ENCODE data around the gene MRPL17.

The MRPL17 gene

DNA sequence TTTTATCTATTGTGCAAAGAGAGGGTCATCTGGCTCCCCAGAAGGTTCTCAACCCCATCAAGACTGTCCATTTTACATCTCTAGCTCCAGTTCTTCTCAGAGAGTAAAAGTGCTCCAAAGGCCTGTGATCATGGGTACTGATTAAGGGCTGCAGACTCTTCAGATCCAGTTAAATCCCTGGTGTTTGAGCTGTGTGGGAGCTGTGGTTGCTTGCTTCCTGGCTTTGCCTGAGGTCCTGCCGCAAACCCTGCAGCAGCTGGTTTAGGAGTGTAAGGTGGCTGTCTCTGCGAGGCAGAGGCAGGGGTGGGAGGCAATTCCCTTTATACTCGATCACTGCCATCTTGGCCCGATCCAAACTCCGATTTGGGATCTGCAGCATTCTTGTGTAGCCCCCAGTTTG is 1.2 kb downstream of the MRPL17 start:
- DNase-seq = no peak

DNA sequence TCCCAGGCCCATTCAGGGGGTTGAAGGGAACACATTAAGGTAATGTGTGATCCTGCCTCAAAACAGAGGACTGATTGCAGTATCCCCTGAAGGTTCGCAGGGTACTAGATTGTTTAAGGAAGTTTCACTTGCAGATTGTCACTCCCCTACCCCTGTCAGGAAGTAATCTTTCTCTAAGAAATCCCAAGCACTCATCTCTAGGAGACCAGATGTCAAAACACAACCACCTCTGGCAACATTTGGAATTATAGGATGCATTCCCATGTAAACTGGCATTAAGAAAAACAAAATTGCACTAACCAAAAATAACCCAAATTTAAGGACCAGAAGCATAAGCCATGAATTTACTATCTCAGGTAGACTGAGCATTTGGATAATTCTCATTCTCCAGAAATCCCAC is 1.6 kb downstream of the MRPL17 start:
- DNase-seq = no peak

DNA sequence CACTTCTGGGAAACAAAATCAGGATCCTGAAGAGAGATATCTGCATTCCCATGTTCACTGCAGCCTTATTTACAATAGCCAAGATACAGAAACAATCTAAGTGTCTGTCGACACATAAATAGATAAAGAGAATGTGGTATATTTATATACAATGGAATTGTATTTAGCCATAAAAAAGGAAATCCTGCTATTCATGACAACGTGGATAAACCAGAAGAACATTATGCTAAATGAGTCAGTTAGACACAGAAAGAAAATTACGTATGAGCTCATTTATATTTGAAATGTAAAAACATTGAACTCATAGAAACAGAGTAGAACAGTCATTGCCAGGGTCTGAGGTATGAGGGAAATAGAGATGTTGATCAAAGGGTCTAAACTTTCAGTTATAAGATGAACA is 6.1 kb downstream of the MRPL17 start:
- DNase-seq = no peak

DNA sequence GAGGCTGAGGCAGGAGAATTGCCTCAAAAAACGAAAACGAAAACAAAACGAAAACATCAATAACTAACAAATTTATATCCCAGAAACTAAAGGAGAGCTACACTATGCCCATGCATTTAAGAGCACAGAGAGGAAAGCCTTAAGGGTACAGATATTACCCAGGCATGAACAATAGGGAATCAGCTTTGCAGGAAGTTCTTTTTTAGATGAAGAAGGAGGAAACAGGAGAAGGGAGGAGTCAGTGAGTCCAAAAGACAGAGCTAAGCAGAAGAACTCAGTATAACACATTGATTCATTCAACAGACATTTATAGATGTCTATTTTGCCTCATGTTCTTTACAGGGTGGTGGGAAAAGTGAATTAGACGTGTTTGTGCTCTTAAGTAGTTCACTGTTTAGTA is 8.3 kb downstream of the MRPL17 start:
- DNase-seq = no peak

DNA sequence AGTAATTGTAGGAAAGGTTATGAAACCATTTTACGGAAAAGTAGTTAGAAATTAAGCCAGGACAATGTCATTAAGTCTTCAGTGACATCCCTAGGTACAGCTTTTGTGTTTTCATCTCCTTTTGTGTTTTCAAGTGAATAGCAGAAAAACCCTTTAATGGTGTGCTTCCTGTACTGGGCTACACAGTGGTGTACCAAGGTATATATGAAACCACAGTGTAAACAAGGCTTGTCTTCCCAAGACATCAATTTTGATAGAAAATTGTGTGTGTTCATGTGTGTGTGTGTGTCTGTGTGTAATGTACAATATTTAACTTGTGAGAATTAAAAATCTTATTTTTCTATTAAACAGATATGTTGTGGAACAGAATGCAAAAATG is 8.9 kb downstream of the MRPL17 start:
- DNase-seq = no peak

DNA sequence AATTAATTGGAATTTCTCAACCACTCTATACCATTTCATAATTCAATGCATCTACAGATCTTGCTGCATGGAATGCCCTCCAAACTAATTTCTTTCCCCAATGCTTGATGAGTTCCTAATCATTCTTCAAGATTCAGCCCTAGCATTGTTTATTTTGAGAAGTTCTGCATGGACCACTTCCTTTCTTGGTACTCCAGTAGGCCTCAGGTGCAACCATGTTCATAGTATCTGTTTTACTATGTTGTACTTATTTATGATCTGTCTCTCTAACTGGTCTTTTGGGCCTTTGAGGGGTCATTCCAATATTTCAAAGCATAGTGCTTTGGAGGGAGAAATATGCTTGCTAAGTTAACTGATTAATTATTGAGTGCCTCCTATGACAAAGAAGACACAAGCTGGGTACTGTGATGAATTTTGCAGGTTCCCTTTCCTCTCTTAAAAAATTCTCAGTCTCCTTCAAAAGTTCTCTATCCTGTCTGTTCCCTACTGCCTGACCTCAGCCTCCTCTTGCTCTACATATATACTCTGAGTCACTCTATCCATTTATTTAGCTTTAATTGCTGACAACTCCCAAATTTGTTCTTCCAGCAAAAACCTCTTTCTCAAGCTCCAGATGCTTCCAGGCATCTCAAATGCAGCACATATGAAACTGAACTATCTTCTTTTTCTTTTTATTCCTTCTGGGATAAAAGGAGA is 9.5 kb downstream of the MRPL17 start:
- no peak for DNase-seq

DNA sequence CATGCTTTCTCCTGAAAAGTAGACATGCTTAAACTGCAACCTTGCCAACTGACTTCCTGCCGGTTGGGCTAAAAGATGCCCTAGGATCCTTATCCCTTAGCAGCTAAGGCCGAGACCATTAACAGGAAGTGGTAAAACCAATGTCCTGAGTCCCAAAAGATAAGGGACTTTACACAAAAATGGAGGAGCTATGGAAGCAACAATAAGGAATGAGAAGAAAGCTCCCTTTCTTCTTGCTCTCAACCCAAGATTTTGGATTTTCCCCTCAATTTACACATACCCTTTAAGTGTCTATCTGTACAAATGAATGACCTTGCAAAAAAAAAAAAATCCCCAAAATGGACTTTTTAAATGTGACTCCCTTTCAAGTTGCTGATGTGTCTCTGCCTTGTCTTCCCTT is 11.1 kb downstream of the MRPL17 start:
- DNase-seq = no peak

DNA sequence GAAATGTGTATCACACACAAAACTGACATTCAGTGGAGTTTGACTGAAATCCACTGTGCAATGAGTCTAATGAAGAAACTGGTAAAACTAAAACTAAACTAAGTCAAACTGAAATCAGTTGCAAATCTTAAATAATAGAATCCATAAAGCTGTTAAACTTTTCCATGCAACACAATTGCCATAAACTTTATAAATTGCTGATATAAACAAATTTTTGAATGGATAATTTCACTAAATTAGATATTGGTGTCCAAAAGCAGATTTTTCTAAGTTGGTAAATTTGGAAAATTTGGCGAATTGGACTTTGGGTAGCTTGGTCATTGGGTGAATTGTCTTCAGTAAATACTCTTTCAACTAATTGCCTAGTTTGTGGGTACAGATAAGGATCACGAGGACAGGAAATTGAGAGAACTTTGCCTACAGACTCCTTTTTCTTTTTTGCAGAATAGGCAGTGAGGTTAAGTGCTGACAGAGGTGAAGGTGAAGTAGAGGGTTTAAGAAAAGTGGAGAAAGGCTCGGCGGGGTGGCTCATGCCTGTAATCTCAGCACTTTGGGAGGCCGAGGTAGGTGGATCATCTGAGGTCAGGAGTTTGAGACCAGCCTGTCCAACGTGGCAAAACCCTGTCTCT is 12.8 kb downstream of the MRPL17 start:
- no peak for DNase-seq

DNA sequence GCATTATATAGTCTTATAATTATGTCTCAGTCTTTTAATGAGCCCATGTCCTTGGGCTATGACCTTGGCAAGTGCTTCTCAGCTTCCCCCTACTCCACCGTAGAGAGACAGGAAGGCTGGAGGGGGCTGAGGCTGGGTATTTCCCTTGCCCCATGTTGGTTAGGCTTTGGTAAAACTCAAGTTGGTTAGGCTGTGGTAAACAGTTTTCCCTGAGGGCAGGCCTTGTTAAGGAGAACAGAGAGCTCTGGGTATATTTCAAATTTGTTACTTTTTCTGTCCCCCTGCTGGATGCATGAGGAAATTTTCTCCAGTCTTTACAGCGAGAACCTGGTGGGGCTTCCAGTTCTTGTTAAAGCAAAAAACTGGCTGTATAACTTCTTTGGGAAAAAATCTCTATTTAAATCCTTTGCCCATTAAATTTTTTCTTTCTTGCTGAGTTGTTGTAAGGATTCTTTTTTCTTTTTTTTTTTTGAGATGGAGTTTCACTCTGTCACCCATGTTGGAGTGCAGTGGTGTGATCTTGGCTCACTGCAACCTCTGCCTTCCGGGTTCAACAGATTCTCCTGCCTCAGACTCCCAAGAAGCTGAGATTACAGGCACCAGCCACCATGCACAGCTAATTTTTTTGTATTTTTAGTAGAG is 15.3 kb downstream of the MRPL17 start:
- peak; percentile 19 for DNase-seq

DNA sequence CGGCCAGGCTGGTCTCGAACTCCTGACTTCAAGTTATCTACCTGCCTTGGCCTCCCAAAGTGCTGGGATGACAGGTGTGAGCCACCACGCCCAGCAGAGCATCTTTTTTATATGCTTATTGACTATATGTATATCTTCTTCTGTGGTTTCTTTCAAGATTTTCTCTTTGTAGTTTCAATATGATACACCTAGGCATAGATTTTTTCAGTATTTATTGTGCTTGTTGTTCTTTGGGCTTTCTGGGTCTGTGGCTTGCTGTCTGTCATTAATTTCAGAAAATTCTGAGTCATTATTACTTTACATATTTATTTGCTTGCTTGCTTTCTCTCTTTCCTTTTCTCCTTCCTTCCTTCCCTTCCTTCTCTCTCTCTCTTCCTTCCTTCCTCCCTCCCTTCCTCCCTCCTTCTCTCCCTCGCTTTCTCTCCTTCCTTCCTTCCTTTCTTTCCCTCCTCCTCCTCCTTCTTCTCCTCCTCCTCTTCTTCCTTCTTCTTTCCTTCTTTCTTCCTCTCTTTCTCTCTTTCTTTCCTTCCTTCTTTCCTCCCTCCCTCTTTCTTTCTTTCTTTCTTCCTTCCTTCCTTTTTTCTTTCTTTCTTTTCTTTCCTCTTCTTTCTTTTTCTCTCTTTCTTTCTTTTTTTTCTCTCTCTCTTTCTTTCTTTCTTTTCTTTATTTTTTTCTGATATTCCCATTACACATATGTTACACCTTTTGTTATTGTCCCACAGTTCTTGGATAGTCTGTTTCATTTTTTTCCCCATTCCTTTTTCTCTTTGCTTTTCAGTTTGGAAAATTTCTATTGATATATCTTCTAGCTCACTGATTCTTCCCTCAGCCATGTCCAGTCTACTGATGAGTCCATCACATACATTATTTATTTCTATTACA is 16.6 kb downstream of the MRPL17 start:
- no peak for DNase-seq

DNA sequence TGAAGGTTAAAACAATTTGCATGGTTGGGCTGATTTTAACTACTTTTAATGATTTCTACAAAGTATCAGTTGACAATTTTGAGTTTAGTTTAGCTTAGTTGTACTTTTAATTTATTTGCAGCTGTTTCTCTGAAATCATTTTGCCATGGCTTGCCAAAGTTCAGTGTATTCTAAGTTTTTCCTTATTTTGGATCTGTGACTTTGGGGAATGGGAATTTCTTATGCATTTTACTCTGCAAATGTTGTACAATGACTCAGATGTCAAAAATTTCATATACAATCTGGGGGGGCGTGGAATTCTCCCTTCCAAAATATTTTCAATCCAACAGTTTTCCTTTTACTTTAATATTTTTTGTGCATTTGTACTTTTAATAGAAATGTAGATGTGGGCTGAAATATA is 18.6 kb downstream of the MRPL17 start:
- no peak for DNase-seq

DNA sequence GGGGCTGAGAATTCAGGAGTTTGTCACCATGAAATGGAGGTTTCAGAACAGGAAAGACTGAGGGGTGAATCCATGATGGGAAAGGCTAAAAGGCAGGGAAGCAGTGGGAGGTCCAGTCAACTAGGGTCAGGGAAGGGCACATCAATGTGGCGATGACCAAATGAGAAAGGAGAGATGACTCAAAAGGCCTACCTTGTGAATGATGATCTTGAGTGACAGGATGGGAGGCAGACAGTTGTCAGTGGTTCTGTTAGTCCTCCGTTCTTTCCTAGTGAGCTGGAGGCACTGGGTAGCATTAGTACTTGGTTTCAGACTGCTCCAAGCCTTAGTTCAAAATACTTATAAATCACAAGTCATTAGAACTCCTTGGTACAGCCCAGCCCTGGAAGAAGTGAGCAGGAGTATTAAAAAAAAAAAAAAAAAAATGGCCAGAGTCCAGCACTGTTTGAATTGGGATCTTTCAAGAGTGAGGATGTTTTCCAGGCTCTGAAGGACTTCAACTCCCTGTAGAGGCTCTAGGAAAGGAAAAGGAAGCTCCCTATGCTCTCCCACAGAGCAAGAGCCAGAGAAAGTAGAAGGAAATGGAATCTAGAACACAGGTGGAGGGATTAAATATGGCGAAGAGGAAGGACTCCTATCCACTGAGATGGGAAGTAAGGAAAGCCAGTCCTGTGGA is 19.2 kb downstream of the MRPL17 start:
- DNase-seq = no peak

DNA sequence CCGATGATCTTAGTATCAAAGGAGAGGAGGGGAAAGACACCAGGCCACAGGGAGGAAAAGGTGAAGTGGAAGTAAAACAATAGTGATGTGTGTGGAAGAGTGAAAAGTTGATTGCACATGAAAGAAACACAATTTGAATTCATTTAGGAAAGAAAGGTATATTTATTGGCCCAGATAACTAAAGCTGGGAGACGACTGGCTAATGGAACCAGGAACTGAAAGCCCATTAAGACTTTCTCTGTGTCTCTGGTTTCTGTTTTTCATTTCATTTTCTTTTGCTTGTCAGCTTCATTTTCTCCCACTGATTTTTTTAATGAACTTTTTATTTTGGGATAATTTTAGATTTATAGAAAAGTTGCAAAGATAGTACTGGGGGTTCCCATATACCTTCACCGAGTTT is 22.4 kb downstream of the MRPL17 start:
- no peak for DNase-seq

DNA sequence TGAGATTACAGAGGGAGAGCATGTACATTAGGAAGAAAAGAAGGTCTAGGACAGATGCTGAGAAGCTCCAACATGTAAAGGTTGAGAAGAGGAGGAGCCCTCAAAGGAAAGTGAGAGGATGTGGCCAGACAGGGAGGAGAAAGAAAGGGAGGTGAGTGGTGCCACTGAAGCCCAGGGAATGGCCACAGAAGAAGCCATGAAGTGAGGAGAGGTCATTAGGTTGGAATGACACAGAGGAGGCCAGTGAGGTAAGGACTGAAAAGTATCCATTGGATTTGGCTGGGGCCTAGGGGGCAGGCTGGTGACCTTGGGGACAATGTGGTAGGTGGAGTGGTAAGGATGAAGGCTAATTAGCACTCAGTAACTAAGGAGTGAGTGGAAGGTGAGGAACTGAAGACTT is 24.5 kb downstream of the MRPL17 start:
- DNase-seq = no peak

DNA sequence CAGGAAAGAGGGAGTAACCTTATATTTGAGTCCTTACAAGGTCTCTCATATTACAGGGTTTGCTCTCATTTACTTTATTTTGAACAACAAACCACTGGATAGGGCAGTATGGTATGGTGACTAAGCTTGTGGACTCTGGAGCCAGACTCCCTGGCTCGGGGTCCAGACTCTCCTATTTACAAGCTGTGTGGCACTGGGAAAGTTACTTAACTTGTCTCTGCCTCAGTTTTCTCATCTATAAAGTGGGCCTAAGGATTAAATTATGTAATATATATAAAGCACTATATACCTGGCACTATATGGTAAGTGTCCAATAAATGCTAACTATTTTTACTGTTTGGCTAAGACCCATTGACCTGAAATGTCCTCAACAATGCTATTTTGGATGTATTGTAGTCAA is 25.8 kb downstream of the MRPL17 start:
- no peak for DNase-seq

DNA sequence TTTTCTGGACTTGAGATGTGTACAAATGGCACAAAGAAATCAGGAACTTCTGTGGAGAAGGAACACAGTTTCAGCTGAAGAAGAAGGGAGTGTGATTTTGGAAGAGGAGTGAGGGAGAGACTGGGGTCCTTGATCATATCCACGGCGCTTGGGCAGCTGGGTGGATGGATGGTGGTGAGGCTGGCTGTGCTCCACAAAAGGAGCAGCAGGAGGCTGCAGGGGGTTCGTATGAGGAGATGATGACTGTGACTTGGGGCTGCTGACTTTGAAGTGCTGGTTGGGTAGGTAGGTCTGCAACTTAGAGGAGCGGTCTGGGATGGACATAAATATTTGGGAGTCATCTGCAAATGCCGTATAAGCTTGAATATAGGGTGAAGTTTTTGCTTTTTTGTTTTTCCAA is 26.2 kb downstream of the MRPL17 start:
- DNase-seq = no peak

DNA sequence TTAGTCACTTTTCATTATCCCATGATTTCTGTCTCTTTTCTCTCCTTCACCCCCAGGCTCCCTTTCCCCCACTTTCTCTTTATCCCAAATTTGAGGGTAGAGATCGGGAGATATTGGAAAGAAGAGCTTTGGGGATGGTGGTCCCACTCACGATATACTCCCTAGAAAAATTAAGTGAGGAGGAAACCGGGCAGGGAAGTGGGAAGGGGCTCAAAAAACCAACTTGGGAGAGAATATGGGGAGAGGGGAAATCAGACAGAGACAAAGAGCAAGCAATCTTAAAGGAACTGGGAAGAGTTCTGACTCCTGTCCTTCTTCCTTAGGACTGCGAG is 26.6 kb downstream of the MRPL17 start:
- no peak for DNase-seq

DNA sequence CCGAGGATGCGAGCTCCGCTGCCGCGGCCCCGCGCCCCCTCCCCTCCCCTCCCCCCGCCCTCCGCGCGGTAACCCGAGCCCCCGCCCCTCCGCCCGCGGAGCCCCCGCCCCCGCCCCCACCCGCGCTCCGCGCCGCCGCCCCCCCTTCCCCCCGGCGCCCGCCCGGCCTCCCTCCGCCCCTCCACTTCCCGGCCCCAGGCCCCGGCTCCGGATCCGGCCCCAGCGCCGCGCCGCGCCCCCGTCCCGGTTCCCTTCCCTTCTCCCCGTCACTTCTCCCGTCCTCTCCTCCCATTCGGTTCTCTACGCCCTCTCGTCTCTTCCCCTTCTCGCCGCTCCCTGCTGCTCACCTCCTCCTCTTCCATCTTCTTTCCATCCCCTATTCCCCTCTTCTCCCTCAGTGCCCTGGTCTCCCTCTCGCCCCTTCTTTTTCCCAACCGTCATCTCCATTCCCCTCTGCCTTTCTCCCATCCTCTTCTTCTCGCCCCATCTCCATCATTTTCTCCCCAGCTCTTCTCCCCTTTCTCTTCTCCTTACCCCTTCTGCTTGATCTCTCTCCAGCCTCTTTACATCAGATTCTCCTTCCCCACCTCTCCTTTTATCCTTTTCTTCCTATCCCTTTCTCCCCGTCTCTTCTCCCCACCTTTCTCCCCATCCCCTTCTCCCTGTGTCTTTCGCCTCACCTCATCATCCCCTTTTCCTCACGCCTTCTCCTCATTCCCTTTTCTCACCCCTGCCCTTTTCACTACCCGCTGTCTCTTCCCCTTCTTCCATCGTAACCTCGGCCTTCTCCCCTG is 27.2 kb downstream of the MRPL17 start, which contains the start of gene DCHS1:
DCHS1 (minus strand) TSS at position 20 of the 794 bp plus-strand sequence. CDS start 14,196 bp downstream, outside the sequence.
- no peak for DNase-seq

DNA sequence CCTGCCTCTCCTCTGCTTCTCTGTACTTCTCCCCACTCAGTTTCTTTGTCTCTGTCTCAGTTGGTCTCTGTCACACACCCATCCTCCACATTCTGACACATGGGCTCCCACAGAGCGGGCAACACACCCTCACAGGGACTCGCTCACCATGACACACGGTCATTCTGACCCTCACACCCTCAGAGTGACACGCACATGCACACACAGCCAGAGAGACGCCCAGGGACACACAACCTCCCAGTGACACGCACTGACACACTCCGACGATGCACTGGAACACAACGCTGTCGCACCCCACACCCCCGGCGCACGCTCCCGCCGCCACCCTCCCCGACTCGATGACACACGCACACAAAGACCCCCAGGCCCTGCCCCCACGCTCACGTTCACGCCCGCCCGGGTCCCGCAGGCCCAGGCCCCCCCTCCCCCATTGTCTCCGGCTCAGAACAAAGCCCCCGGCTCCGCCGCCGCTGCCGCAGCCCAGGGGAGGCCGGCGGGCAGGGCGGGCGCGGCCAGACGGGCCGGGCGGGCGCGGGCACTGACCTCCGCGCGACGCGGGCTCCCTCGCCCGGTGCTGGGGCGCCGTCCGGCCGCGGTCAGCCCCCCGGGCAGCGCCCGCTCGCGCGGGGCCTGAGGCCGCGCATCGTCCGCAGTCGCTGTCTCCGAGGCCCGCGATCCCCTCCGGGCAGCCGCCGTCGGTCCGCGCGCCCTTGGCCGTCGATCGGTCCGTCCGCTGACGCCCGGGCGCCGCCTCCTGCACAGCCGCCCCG is 27.9 kb downstream of the MRPL17 start:
- no peak for DNase-seq

DNA sequence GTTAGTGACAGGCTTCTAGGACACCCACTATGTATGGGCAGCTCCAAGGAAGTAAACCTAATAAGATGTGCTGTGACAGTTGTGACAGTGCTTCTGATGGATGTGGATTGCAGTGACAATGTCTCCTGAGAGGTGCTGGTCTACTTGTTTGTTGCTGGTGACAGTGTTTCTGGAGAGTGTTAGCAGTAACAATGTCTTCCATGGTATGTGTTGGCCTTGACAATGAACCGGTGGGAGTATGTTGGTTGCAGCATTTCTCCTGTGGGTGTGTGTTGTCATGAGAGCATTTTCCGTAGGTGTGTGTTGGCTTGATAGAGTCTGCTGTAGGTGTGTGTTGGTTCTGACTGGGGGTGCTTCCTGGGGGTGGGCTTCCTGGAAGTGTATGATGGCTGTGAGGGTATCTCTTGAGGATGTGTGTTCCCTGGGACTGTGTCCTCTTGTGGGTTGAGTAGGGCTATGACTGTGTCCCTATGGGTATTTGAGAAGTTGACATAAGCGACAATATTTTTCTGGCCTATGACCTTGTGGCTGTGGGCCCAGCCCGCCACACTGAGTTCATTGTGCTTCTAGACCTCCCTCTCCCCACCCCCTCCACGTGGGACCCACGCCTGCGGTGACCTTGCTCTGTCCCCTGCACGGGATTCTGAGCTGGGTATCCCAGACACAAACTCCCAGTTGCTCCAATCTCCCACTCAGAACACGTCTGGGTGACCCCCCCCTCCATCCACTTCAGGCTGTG is 28.7 kb downstream of the MRPL17 start:
- DNase-seq = no peak

DNA sequence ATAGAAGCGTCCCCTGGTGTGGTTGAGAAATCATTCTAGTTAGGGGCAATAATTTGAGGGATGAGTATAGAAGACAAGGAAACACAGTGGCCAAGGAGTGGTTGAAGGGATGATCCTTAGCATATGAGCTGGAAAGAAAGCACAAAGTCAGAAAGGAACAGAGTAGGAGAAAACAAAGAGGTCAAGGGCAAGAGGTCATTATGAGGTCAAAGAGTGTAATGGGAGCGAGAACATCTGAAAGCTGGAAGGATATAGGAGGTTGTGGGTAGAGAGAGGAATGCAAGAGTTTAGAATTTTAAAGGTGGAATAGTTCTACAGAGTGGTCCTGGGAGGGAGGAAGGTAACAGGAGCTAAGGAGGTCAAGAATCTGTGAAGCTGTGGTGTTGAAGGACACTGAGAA is 29.5 kb downstream of the MRPL17 start:
- DNase-seq = no peak
